Cardiac muscle cell (in vitro differentiated cells and primary cell): ENCODE data around the gene SLX4IP. TPM values are rescaled to one million over a fixed set of nuclear protein-coding genes. Genes with fewer than 3 reads are reported as not detected.

Experiments
- DNase-seq, 2 donors: peaks; one replicate each; pipeline versions ENCODE4 v3.0.0 to v3.0.0-alpha.2; 2010 to 2017; ENCODE audit warnings: low read depth in 1 of 2, low spot score in 1 of 2
- H3K27ac ChIP-seq: fragments of 200-600 bp; sonication (generic); 2 replicates; pipeline ENCODE4 v1.5.1; 2016
- H3K27me3 ChIP-seq: fragments of 200-600 bp; sonication (generic); 2 replicates; pipeline ENCODE4 v1.6.0; 2016; ENCODE audit warnings: control low read depth
- H3K36me3 ChIP-seq: fragments of 200-600 bp; sonication (generic); 2 replicates; pipeline ENCODE4 v1.5.1; 2016; ENCODE audit warnings: control low read depth
- H3K4me1 ChIP-seq: fragments of 200-600 bp; sonication (generic); 2 replicates; pipeline ENCODE4 v1.8.1; 2017; ENCODE audit warnings: low read depth, mild to moderate bottlenecking, mixed run types
- H3K4me3 ChIP-seq: fragments of 200-600 bp; sonication (generic); 2 replicates; pipeline ENCODE4 v1.5.1; 2016; ENCODE audit warnings: mild to moderate bottlenecking
- H3K9me3 ChIP-seq: fragments of 200-600 bp; sonication (generic); 2 replicates; pipeline ENCODE4 v1.5.1; 2017; ENCODE audit warnings: low read depth, mild to moderate bottlenecking, control low read depth
- CTCF ChIP-seq: IDR thresholded peaks from 2 replicates; pipeline ENCODE4 v1.5.1; 2012; ENCODE audit warnings: low read depth, mild to moderate bottlenecking, low read length
- polyA plus RNA-seq: library from polyadenylated mRNA; unstranded; fragments of >200 nt; fragmentation: Nextera tagmentation; extraction: Ambion mirVana; gene quantifications from 2 replicates; pipeline ENCODE4 v1.2.1, GENCODE V29; 2016
- total RNA-seq: library from RNA; depleted of rRNA; stranded (reverse); fragments of >200 nt; gene quantifications from 2 replicates; pipeline ENCODE4 v1.2.3, GENCODE V29; 2016

Gene SLX4IP
- total and polyA plus RNA-seq, 2 experiments from 2014 or later, result 2.5 to 4.1 TPM

GRCh38 chr20:10537850-10538480 lies 102.9 kb downstream of the SLX4IP start:
- Histone ChIP-seq H3K36me3 (no peaks in the 10 kb centered on the region), H3K4me1 (no peaks in the 10 kb centered on the region), H3K4me3 (no peak overlapping the region), H3K27ac (no peak overlapping the region), H3K9me3 (no peaks in the 10 kb centered on the region), H3K27me3 (no peaks in the 10 kb centered on the region)
- TF ChIP-seq CTCF, result no peak
- no peak for DNase-seq

GRCh38 chr20:10538768-10539167 lies 103.7 kb downstream of the SLX4IP start:
- no peak for TF ChIP-seq CTCF
- no peaks in the 10 kb centered on the region for H3K9me3 ChIP-seq
- H3K27me3 ChIP-seq, result no peaks in the 10 kb centered on the region
- DNase-seq, result no peak
- H3K4me3 ChIP-seq, result no peak overlapping the region
- no peaks in the 10 kb centered on the region for H3K36me3 ChIP-seq
- no peak overlapping the region for H3K27ac ChIP-seq
- no peaks in the 10 kb centered on the region for H3K4me1 ChIP-seq

- no peak for DNase-seq
- Histone ChIP-seq H3K27me3 (no peaks in the 10 kb centered on the region), H3K27ac (no peak overlapping the region)
These were observed 104.9 kb downstream of the SLX4IP start for GRCh38 chr20:10539818-10540553.

GRCh38 chr20:10540636-10541493 lies 105.8 kb downstream of the SLX4IP start:
- no peaks in the 10 kb centered on the region for H3K27me3 ChIP-seq
- H3K4me3 ChIP-seq, result no peak overlapping the region
- peak in 1 of 2 donors; percentile 85 for DNase-seq
- no peaks in the 10 kb centered on the region for H3K36me3 ChIP-seq
- TF ChIP-seq CTCF, result no peak
- no peaks in the 10 kb centered on the region for H3K9me3 ChIP-seq
- H3K4me1 ChIP-seq, result peaks cover 10% of the 10 kb centered on the region
- H3K27ac ChIP-seq, result no peak overlapping the region

More at GRCh38 chr20:10539818-10540553, 104.9 kb downstream of the SLX4IP start:
- Histone ChIP-seq H3K36me3 (no peaks in the 10 kb centered on the region), H3K9me3 (no peaks in the 10 kb centered on the region), H3K4me1 (peaks cover 4% of the 10 kb centered on the region), H3K4me3 (no peak overlapping the region)
- no peak for TF ChIP-seq CTCF

- H3K4me1 ChIP-seq, result peaks cover 10% of the 10 kb centered on the region
- no peaks in the 10 kb centered on the region for H3K9me3 ChIP-seq
- no peaks in the 10 kb centered on the region for H3K36me3 ChIP-seq
- no peaks in the 10 kb centered on the region for H3K27me3 ChIP-seq
- TF ChIP-seq CTCF, result no peak
- no peak for DNase-seq
- H3K27ac ChIP-seq, result no peak overlapping the region
- no peak overlapping the region for H3K4me3 ChIP-seq
These were observed 106.7 kb downstream of the SLX4IP start for GRCh38 chr20:10541668-10542411.
